HUDEP-2 (cell line): ENCODE results near the gene PCGF2.
"Not testable (repeated sequence)": the region's sequence is repeated elsewhere in the genome, so short reads cannot be mapped to it uniquely, and the experiment has no call there.

Source experiments
- DNase-seq, 76 experiments: peaks; one replicate each; lab custom pipeline; 2025; ENCODE audit not compliant: unreplicated experiment in 76 of 76; lab: John Stamatoyannopoulos, UW

Gene PCGF2

GRCh38 chr17:38738007-38738662, 10.0 kb downstream of the PCGF2 start:
- no peak for DNase-seq

GRCh38 chr17:38735161-38735997, 12.8 kb downstream of the PCGF2 start:
- DNase-seq: peak in 35 of 76 experiments; percentile 7 to 64 (median 41)

GRCh38 chr17:38733982-38734973, 13.9 kb downstream of the PCGF2 start:
- DNase-seq: no peak

GRCh38 chr17:38733282-38733981, 14.7 kb downstream of the PCGF2 start:
- no peak for DNase-seq

GRCh38 chr17:38732376-38733281, 15.5 kb downstream of the PCGF2 start:
- DNase-seq: peak in 15 of 76 experiments; percentile 9 to 45 (median 23)

GRCh38 chr17:38731526-38732294, 16.4 kb downstream of the PCGF2 start:
- DNase-seq: no peak

GRCh38 chr17:38730526-38731379, 17.4 kb downstream of the PCGF2 start:
- DNase-seq: peak in 54 of 76 experiments; percentile 6 to 82 (median 44)

- DNase-seq: peak in 69 of 76 experiments; percentile 11 to 90 (median 72)
These were observed 18.1 kb downstream of the PCGF2 start, which contains the start of gene CISD3 for GRCh38 chr17:38729886-38730525. TSS of gene CISD3 (plus strand) at chr17:38730341. CDS start at chr17:38730359, 18 bp downstream.

GRCh38 chr17:38729368-38729885, 18.7 kb downstream of the PCGF2 start:
- DNase-seq: no peak

GRCh38 chr17:38728290-38728831, 19.8 kb downstream of the PCGF2 start:
- peak in 1 of 76 experiments; percentile 13 for DNase-seq

- DNase-seq: no peak
These were observed 20.4 kb downstream of the PCGF2 start for GRCh38 chr17:38727736-38728135.

- not testable (repeated sequence) for DNase-seq
These were observed 22.0 kb downstream of the PCGF2 start for GRCh38 chr17:38726145-38726544.

- peak in 3 of 76 experiments; percentile 12 to 63 (median 40) for DNase-seq
These were observed 23.1 kb downstream of the PCGF2 start for GRCh38 chr17:38725066-38725465.

- DNase-seq: peak in 58 of 76 experiments; percentile 12 to 77 (median 52)
These were observed 23.7 kb downstream of the PCGF2 start for GRCh38 chr17:38724337-38724988.

GRCh38 chr17:38721802-38722201, 26.3 kb downstream of the PCGF2 start:
- DNase-seq: no peak

- no peak for DNase-seq
These were observed 27.2 kb downstream of the PCGF2 start for GRCh38 chr17:38720941-38721340.
